Neural progenitor cell (in vitro differentiated cells): ENCODE data around the gene PCCB. TPM values are rescaled to one million over a fixed set of nuclear protein-coding genes. Genes with fewer than 3 reads are reported as not detected.
"Not testable (repeated sequence)": the region's sequence is repeated elsewhere in the genome, so short reads cannot be mapped to it uniquely, and the experiment has no call there.

ENCODE experiments used
- DNase-seq: peaks from one replicate; pipeline ENCODE4 v3.0.0-alpha.2; 2016; ENCODE audit warnings: low spot score
- H2AFZ ChIP-seq: fragments of 200-600 bp; sonication (generic); replicated peaks from 2 replicates; pipeline ENCODE4 v1.6.1; 2016; ENCODE audit warnings: antibody characterized with exemption
- H3F3A ChIP-seq: fragments of 200-600 bp; sonication (generic); 2 replicates; pipeline ENCODE4 v1.6.1; 2016; ENCODE audit warnings: antibody characterized with exemption, low read depth
- H3K27ac ChIP-seq: fragments of 200-600 bp; sonication (generic); 2 replicates; pipeline ENCODE4 v1.5.1; 2016; ENCODE audit warnings: mild to moderate bottlenecking
- H3K27me3 ChIP-seq: fragments of 200-600 bp; sonication (generic); 2 replicates; pipeline ENCODE4 v1.6.1; 2016; ENCODE audit warnings: mild to moderate bottlenecking, moderate library complexity
- H3K36me3 ChIP-seq: fragments of 200-600 bp; sonication (generic); 2 replicates; pipeline ENCODE4 v1.5.1; 2016
- H3K4me1 ChIP-seq: fragments of 200-600 bp; sonication (generic); 2 replicates; pipeline ENCODE4 v1.6.1; 2016; ENCODE audit warnings: mixed run types
- H3K4me2 ChIP-seq: fragments of 200-600 bp; sonication (generic); 2 replicates; pipeline ENCODE4 v1.6.1; 2016
- H3K4me3 ChIP-seq: fragments of 200-600 bp; sonication (generic); 2 replicates; pipeline ENCODE4 v1.5.1; 2016
- H3K79me2 ChIP-seq: fragments of 200-600 bp; sonication (generic); 2 replicates; pipeline ENCODE4 v1.6.1; 2016; ENCODE audit warnings: low read depth
- H3K9ac ChIP-seq: fragments of 200-600 bp; sonication (generic); 2 replicates; pipeline ENCODE4 v1.6.1; 2016
- H3K9me3 ChIP-seq: fragments of 200-600 bp; sonication (generic); 2 replicates; pipeline ENCODE4 v1.5.1; 2016; ENCODE audit warnings: low read depth
- H4K20me1 ChIP-seq: fragments of 200-600 bp; sonication (generic); 2 replicates; pipeline ENCODE4 v1.6.1; 2016; ENCODE audit warnings: low read depth
- H3K27ac Mint-ChIP-seq: 3 replicates; pipeline ENCODE4 v1.8.0; 2021; ENCODE audit warnings: mixed read lengths
- H3K27me3 Mint-ChIP-seq: 2 replicates; pipeline ENCODE4 v1.8.0; 2022; ENCODE audit warnings: low read depth, mild to moderate bottlenecking, inconsistent platforms, moderate library complexity, mixed read lengths; ENCODE audit not compliant: insufficient read depth
- H3K36me3 Mint-ChIP-seq: 3 replicates; pipeline ENCODE4 v1.8.0; 2021; ENCODE audit warnings: mixed read lengths
- H3K4me1 Mint-ChIP-seq: 3 replicates; pipeline ENCODE4 v1.8.0; 2021; ENCODE audit warnings: mixed read lengths
- H3K4me3 Mint-ChIP-seq: 3 replicates; pipeline ENCODE4 v1.8.0; 2021; ENCODE audit warnings: mild to moderate bottlenecking, moderate library complexity, mixed read lengths
- H3K9me3 Mint-ChIP-seq: 3 replicates; pipeline ENCODE4 v1.8.0; 2020; ENCODE audit warnings: mixed read lengths
- EZH2 ChIP-seq: fragments of 200-600 bp; sonication (generic); IDR thresholded peaks from 2 replicates; pipeline ENCODE4 v1.6.1; 2017; ENCODE audit warnings: antibody characterized with exemption, mild to moderate bottlenecking, moderate library complexity
- EZH2phosphoT487 ChIP-seq: fragments of 200-600 bp; sonication (generic); IDR thresholded peaks from 2 replicates; pipeline ENCODE4 v1.6.1; 2017; ENCODE audit warnings: antibody characterized with exemption
- total RNA-seq: library from RNA; depleted of rRNA; stranded (reverse); fragments of >200 nt; gene quantifications from 2 replicates; pipeline ENCODE4 v1.2.3, GENCODE V29; 2015; ENCODE audit warnings: low replicate concordance
- TF ChIP-seq, protein P1 (sequence below): fragments of 200-600 bp; sonication (generic); IDR thresholded peaks from 2 replicates; pipeline ENCODE4 v1.5.1; 2017; ENCODE audit warnings: antibody characterized with exemption, mild to moderate bottlenecking

Gene PCCB
- total RNA-seq, 1 donor from 2014 or later, result 83.4 TPM

- H3K36me3 ChIP-seq, result peaks cover 17% of the 10 kb centered on the region
- H2AFZ ChIP-seq, result no peak overlapping the region
- no peak overlapping the region for H3K27ac Mint-ChIP-seq
- no peaks in the 10 kb centered on the region for H3F3A ChIP-seq
- no peaks in the 10 kb centered on the region for H3K27me3 ChIP-seq
- no peaks in the 10 kb centered on the region for H3K9me3 Mint-ChIP-seq
- no peak overlapping the region for H3K4me3 ChIP-seq
- no peaks in the 10 kb centered on the region for H3K27me3 Mint-ChIP-seq
- no peaks in the 10 kb centered on the region for H4K20me1 ChIP-seq
- H3K27ac ChIP-seq, result no peak overlapping the region
- H3K9ac ChIP-seq, result no peak overlapping the region
- no peaks in the 10 kb centered on the region for H3K4me1 ChIP-seq
- TF ChIP-seq EZH2phosphoT487, result no peak
- TF ChIP-seq, protein P1, sequence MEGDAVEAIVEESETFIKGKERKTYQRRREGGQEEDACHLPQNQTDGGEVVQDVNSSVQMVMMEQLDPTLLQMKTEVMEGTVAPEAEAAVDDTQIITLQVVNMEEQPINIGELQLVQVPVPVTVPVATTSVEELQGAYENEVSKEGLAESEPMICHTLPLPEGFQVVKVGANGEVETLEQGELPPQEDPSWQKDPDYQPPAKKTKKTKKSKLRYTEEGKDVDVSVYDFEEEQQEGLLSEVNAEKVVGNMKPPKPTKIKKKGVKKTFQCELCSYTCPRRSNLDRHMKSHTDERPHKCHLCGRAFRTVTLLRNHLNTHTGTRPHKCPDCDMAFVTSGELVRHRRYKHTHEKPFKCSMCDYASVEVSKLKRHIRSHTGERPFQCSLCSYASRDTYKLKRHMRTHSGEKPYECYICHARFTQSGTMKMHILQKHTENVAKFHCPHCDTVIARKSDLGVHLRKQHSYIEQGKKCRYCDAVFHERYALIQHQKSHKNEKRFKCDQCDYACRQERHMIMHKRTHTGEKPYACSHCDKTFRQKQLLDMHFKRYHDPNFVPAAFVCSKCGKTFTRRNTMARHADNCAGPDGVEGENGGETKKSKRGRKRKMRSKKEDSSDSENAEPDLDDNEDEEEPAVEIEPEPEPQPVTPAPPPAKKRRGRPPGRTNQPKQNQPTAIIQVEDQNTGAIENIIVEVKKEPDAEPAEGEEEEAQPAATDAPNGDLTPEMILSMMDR, result no peak
- no peaks in the 10 kb centered on the region for H3K9me3 ChIP-seq
- H3K4me2 ChIP-seq, result no peak overlapping the region
- no peak overlapping the region for H3K4me3 Mint-ChIP-seq
- peaks cover 25% of the 10 kb centered on the region for H3K36me3 Mint-ChIP-seq
- no peak for DNase-seq
- H3K79me2 ChIP-seq, result no peaks in the 10 kb centered on the region
- H3K4me1 Mint-ChIP-seq, result no peaks in the 10 kb centered on the region
Observed at GRCh38 chr3:136263251-136263650, 13.1 kb downstream of the PCCB start.

- not testable (repeated sequence) for H3K4me1 Mint-ChIP-seq, H3K4me1 ChIP-seq, H4K20me1 ChIP-seq, H3K27me3 ChIP-seq, H3F3A ChIP-seq, H3K9me3 Mint-ChIP-seq, H2AFZ ChIP-seq, H3K4me3 ChIP-seq, H3K79me2 ChIP-seq, DNase-seq, H3K4me2 ChIP-seq, H3K27ac ChIP-seq, H3K9ac ChIP-seq, H3K9me3 ChIP-seq, H3K4me3 Mint-ChIP-seq, H3K27ac Mint-ChIP-seq, H3K27me3 Mint-ChIP-seq
- H3K36me3 ChIP-seq, result peaks cover 16% of the 10 kb centered on the region
- peaks cover 45% of the 10 kb centered on the region for H3K36me3 Mint-ChIP-seq
Observed at GRCh38 chr3:136266468-136267125, 16.5 kb downstream of the PCCB start.

DNA sequence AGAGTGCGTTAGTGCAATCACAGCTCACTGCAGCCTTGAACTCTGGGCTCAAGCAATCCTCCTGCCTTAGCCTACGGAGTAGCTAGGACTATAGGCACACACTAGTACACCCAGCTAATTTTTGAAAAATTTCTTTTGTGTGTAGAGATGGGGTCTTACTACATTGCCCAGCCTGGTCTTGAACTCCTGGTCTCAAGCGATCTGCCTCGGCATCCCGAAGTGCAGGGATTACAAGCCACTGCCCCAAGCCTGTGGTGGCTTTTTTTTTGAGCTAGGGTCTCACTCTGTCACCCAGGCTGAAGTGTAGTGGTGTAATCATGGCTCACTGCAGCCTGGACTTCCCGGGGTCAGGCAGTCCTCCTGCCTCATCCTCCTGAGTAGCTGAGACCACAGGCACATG, 17.1 kb downstream of the PCCB start:
- H3K36me3 ChIP-seq, result peaks cover 13% of the 10 kb centered on the region
- no peak overlapping the region for H3K9ac ChIP-seq
- Mint-ChIP-seq H3K4me3 (no peak overlapping the region), H3K27ac (no peak overlapping the region), H3K27me3 (peaks cover 2% of the 10 kb centered on the region), H3K4me1 (no peaks in the 10 kb centered on the region), H3K36me3 (peaks cover 43% of the 10 kb centered on the region), H3K9me3 (peaks cover 3% of the 10 kb centered on the region)
- no peaks in the 10 kb centered on the region for H3K4me1 ChIP-seq
- no peaks in the 10 kb centered on the region for H3K27me3 ChIP-seq
- H3K27ac ChIP-seq, result no peak overlapping the region
- no peaks in the 10 kb centered on the region for H3K9me3 ChIP-seq
- H3F3A ChIP-seq, result no peaks in the 10 kb centered on the region
- TF ChIP-seq, protein P1, result no peak
- TF ChIP-seq EZH2phosphoT487, result no peak
- no peak for TF ChIP-seq EZH2
- H4K20me1 ChIP-seq, result no peaks in the 10 kb centered on the region
- H3K79me2 ChIP-seq, result peaks cover 16% of the 10 kb centered on the region
- DNase-seq, result no peak
- no peak overlapping the region for H3K4me3 ChIP-seq
- no peak overlapping the region for H2AFZ ChIP-seq
- no peak overlapping the region for H3K4me2 ChIP-seq

GRCh38 chr3:136270179-136270578, 20.0 kb downstream of the PCCB start:
- H3K9ac ChIP-seq, result no peak overlapping the region
- peaks cover 2% of the 10 kb centered on the region for H3K27me3 Mint-ChIP-seq

DNA sequence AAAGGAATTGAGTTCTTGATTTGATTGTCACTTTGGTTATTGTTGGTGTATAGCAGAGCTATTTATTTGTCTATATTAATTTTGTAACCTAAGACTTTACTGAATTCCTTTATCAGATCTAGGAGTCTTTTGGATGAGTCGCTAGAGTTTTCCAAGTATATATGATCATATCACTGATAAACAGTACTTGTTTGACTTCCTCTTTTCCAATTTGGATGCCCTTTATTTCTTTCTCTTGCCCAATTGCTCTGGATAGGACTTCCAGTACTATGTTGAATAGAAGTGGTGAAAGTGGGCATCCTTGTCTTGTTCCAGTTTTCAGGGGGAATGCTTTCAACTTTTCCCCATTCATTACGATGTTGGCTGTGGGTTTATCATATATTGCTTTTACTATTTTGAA, 21.5 kb downstream of the PCCB start:
- not testable (repeated sequence) for H3K27me3 ChIP-seq, H3K36me3 ChIP-seq, H4K20me1 ChIP-seq, H3K4me2 ChIP-seq, H3K27me3 Mint-ChIP-seq, H3K4me1 Mint-ChIP-seq, H2AFZ ChIP-seq, H3K27ac Mint-ChIP-seq, H3K27ac ChIP-seq, H3K9me3 ChIP-seq, DNase-seq, H3K4me3 ChIP-seq, H3K9ac ChIP-seq, H3K4me3 Mint-ChIP-seq, H3K4me1 ChIP-seq, H3F3A ChIP-seq
- peaks cover 14% of the 10 kb centered on the region for H3K9me3 Mint-ChIP-seq
- H3K36me3 Mint-ChIP-seq, result peaks cover 57% of the 10 kb centered on the region
- peaks cover 53% of the 10 kb centered on the region for H3K79me2 ChIP-seq

More at GRCh38 chr3:136270179-136270578, 20.0 kb downstream of the PCCB start:
- Histone ChIP-seq H3F3A (no peaks in the 10 kb centered on the region), H3K27ac (no peak overlapping the region), H3K36me3 (peaks cover 5% of the 10 kb centered on the region), H2AFZ (no peak overlapping the region), H4K20me1 (no peaks in the 10 kb centered on the region), H3K4me3 (no peak overlapping the region), H3K9me3 (no peaks in the 10 kb centered on the region), H3K4me1 (no peaks in the 10 kb centered on the region), H3K4me2 (no peak overlapping the region), H3K27me3 (no peaks in the 10 kb centered on the region), H3K79me2 (peaks cover 44% of the 10 kb centered on the region)
- H3K9me3 Mint-ChIP-seq, result peaks cover 11% of the 10 kb centered on the region
- no peak overlapping the region for H3K4me3 Mint-ChIP-seq
- no peak overlapping the region for H3K27ac Mint-ChIP-seq
- TF ChIP-seq, protein P1, result no peak
- TF ChIP-seq EZH2 (no peak), EZH2phosphoT487 (no peak)
- DNase-seq, result no peak
- H3K4me1 Mint-ChIP-seq, result no peaks in the 10 kb centered on the region
- peaks cover 57% of the 10 kb centered on the region for H3K36me3 Mint-ChIP-seq
